NK-92 (cell line): ENCODE measurements around the gene MPPED2.

Experiments used
- DNase-seq: peaks from one replicate; lab custom pipeline; 2025; ENCODE audit not compliant: unreplicated experiment; lab: John Stamatoyannopoulos, UW

MPPED2 gene

DNA sequence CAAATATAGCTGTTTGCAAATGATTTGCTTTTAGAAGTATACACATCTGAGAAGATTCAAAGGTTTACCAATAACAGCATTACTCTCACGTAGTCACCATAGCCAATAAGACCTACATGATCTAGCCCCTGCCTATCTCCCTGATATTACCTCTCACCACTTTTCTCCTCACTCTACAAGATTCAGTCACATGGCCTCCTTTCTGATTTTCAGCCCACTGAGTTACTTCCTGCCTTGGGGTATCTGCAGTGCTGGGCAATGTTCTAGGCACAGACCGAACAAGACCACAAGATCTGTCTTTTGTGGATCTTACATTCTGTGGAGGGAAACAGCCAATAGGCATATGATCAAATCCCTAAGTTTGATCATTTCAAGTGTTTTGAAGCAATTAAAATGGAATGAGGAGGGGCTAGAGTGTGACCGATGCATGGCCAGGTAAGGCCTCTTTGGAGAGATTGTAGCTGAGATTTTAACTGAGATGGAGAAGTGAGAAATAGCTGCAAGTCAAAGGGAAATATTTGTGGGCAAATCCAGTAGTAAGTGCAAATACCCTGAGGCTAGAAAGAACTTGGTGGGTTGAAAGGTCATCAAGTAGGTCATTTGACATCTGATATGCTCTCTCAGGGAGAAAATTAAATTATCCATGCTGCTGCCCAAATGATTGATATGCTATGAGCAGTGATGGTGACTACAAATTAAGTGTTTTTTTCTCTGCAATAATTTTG is 220.2 kb downstream of the MPPED2 start:
- no peak for DNase-seq

DNA sequence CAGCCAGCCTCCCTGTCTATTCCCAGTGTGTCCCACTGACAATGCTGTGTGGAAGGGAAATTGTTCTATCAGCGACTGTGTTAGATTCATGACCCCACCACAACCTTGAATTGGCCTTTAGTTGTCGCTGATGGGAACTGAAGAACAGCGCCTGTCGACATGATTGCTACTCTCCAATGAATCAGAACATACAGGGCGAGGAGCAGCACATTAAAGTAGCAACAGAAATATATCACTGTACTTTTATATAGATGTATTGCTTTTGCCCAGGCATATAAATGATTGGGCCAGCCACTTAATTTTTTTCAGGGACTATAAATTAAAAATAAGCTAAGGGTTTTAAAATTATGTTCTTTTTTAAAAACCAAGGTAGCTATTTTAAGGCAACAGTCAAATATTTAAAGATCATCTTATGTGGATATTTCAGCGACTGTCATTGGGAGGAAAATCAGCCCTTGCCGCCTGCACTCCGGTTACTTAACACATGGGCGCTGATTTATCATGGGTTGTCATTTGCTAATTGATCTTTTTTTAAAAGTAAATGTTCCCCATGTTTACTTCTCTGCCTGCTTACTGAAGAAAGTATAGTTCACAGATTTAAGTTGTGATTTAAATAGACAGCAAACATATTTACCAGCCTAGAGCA is 221.2 kb downstream of the MPPED2 start:
- DNase-seq = no peak

DNA sequence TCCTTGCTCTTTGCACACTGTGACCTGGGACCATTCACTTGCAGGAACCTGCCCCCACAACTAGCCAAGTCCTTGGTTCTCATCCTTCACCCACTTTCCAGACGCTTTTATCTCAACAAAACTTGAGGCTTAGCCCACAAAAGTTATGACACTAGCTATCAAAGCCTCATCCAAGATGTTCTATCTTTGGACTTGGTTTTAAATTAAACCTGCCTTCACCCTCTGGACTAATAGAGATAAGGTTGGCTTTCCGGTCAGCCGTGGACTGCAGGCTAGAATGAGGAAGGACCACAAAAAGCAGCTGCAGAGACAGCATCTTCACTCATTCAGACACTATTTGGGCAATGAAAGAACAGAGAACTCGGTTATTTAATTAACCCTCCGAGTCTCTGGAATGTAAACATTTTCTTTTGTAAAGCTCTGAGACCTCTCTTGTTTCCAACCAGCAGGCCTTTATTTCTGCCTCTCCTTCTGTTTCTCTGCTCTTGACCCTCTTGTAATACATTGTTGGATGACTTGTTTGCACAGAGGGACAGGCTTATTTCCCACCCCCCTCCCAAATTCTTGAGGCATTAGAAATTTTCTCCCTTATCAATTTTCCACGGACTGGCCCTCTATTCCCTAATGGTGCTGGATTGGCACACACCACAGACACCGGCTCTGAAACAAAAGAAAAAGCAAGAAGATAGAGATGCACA is 221.9 kb downstream of the MPPED2 start:
- DNase-seq = no peak

DNA sequence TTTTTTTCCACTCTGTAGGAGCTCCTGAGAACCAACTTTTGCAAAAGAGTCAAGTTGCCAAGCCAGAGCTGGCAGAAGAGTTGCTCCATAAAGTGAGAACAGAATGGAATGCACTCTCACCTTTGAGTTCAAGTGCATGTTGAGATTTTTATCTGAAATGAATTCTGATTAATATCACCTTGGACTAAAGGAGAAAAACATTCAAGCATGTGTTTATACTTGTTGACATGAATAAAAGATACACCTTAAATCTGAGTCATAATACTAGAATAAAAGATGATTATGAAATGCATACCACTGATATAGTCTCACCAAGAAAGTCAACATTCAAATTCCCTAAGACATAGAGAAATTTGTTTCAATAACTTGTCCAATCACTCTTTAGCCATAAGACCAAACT is 225.4 kb downstream of the MPPED2 start:
- DNase-seq = no peak
